Measurements from ENCODE around the gene RUSF1.

Gene RUSF1

DNA sequence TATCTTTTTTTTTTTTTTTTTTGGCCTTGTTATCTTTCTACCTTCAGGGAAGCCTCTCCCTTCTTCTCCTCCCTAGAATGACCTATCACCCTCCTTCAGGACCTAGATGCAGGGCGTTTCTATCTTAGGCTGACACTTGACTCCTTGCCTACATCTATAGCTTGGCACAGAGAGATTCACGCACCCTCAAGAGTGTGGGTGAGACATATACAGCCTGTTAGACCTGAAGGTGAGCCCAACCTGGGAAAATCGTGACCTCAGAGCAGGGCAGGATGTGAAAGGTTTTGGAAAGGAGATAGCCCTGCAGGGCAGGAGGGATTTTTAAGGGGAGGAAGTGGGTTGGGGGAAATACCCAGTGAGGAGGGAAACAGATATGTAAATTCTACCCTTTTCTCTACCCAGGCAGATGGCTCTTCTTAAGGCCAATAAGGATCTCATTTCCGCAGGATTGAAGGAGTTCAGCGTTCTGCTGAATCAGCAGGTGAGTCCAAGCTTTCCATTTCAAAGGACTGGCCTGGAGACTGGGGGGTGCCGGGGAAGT, 19.6 kb upstream of the RUSF1 start, which contains the start of gene AHSP:
Gene AHSP, plus strand, starts transcription at position 167 of the 541 bp plus-strand sequence. Its CDS starts 240 bp downstream, at position 407.
- TF ChIP-seq, protein P1, sequence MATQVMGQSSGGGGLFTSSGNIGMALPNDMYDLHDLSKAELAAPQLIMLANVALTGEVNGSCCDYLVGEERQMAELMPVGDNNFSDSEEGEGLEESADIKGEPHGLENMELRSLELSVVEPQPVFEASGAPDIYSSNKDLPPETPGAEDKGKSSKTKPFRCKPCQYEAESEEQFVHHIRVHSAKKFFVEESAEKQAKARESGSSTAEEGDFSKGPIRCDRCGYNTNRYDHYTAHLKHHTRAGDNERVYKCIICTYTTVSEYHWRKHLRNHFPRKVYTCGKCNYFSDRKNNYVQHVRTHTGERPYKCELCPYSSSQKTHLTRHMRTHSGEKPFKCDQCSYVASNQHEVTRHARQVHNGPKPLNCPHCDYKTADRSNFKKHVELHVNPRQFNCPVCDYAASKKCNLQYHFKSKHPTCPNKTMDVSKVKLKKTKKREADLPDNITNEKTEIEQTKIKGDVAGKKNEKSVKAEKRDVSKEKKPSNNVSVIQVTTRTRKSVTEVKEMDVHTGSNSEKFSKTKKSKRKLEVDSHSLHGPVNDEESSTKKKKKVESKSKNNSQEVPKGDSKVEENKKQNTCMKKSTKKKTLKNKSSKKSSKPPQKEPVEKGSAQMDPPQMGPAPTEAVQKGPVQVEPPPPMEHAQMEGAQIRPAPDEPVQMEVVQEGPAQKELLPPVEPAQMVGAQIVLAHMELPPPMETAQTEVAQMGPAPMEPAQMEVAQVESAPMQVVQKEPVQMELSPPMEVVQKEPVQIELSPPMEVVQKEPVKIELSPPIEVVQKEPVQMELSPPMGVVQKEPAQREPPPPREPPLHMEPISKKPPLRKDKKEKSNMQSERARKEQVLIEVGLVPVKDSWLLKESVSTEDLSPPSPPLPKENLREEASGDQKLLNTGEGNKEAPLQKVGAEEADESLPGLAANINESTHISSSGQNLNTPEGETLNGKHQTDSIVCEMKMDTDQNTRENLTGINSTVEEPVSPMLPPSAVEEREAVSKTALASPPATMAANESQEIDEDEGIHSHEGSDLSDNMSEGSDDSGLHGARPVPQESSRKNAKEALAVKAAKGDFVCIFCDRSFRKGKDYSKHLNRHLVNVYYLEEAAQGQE (IDR thresholded peaks at IDR 0.05; ENCODE audit: low read depth), result no peak
- TF ChIP-seq NFIC (IDR thresholded peaks at IDR 0.05) (no peak), EP300 (IDR thresholded peaks at IDR 0.05; ENCODE audit: borderline replicate concordance) (no peak), CEBPB (IDR thresholded peaks at IDR 0.05) (no peak), ZBTB7A (IDR thresholded peaks at IDR 0.05; ENCODE audit: low read depth) (no peak), TCF12 (IDR thresholded peaks at IDR 0.05; ENCODE audit: low read depth) (no peak)

DNA sequence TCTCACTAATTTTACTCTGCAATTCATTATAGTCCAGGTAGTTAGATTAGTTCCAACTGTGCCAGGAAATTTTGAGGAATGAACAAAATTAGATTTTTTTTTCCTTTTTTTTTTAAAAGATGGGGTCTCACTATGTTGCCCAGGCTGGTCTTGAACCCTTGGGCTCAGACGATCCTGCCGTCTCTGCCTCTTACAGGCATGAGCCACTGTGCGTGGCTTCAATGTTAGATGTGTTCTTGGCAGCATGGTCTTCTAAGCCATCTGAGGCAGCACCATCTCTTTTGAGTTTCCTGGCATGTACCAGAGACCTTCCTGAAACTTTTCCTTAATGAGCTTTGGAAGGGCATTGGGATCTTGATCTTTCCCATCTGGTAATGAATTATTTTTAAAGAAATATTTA, 16.9 kb upstream of the RUSF1 start:
- TF ChIP-seq EP300 (IDR thresholded peaks at IDR 0.05; ENCODE audit: borderline replicate concordance) (no peak), CEBPB (IDR thresholded peaks at IDR 0.05) (no peak), RAD21 (IDR thresholded peaks at IDR 0.05; ENCODE audit: low read depth) (no peak), NFIC (IDR thresholded peaks at IDR 0.05) (no peak), YY1 (IDR thresholded peaks at IDR 0.05; ENCODE audit: low read depth) (no peak), CREB1 (IDR thresholded peaks at IDR 0.05; ENCODE audit: low read depth) (no peak), EGR1 (IDR thresholded peaks at IDR 0.05) (no peak), TEAD4 (IDR thresholded peaks at IDR 0.05) (no peak), FOXM1 (IDR thresholded peaks at IDR 0.05; ENCODE audit: borderline replicate concordance, low read depth) (no peak), TAF1 (IDR thresholded peaks at IDR 0.05; ENCODE audit: low read depth) (no peak), TCF12 (IDR thresholded peaks at IDR 0.05; ENCODE audit: low read depth) (no peak), ZBTB7A (IDR thresholded peaks at IDR 0.05; ENCODE audit: low read depth) (no peak)
- TF ChIP-seq, protein P2, sequence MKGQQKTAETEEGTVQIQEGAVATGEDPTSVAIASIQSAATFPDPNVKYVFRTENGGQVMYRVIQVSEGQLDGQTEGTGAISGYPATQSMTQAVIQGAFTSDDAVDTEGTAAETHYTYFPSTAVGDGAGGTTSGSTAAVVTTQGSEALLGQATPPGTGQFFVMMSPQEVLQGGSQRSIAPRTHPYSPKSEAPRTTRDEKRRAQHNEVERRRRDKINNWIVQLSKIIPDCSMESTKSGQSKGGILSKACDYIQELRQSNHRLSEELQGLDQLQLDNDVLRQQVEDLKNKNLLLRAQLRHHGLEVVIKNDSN (IDR thresholded peaks at IDR 0.05), result no peak
- TF ChIP-seq, protein P1 (IDR thresholded peaks at IDR 0.05; ENCODE audit: low read depth), result no peak
- TF ChIP-seq, protein P3, sequence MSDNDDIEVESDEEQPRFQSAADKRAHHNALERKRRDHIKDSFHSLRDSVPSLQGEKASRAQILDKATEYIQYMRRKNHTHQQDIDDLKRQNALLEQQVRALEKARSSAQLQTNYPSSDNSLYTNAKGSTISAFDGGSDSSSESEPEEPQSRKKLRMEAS (IDR thresholded peaks at IDR 0.05), result no peak

DNA sequence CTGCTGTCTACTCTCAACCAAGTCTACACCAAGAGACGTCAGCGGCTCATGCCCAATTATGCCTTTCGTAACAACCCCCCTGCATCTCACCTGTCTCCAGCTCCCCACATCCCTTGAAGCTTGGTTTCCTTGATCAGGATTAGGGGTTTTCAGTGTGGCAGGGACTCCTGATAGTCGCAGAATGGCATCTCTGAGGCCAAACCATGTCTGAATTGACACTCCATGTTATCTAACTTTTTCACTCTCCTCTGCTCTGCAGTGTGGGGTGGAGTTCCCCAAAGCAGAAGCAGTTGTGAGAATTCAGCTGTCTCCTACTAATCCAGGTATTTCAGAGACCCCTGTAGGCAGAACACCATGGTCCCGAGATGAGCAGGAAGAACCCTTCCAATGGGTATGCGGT, 13.9 kb upstream of the RUSF1 start:
- TF ChIP-seq, protein P3 (IDR thresholded peaks at IDR 0.05), result no peak
- TF ChIP-seq CREB1 (IDR thresholded peaks at IDR 0.05; ENCODE audit: low read depth) (no peak), EGR1 (IDR thresholded peaks at IDR 0.05) (no peak), TCF12 (IDR thresholded peaks at IDR 0.05; ENCODE audit: low read depth) (no peak), TAF1 (IDR thresholded peaks at IDR 0.05; ENCODE audit: low read depth) (no peak), FOXM1 (IDR thresholded peaks at IDR 0.05; ENCODE audit: borderline replicate concordance, low read depth) (no peak), TEAD4 (IDR thresholded peaks at IDR 0.05) (no peak), CEBPB (IDR thresholded peaks at IDR 0.05) (no peak), YY1 (IDR thresholded peaks at IDR 0.05; ENCODE audit: low read depth) (no peak), ZBTB7A (IDR thresholded peaks at IDR 0.05; ENCODE audit: low read depth) (no peak), NFIC (IDR thresholded peaks at IDR 0.05) (no peak), EP300 (IDR thresholded peaks at IDR 0.05; ENCODE audit: borderline replicate concordance) (no peak), RAD21 (IDR thresholded peaks at IDR 0.05; ENCODE audit: low read depth) (no peak)
- TF ChIP-seq, protein P1 (IDR thresholded peaks at IDR 0.05; ENCODE audit: low read depth), result no peak
- TF ChIP-seq, protein P2 (IDR thresholded peaks at IDR 0.05), result no peak

DNA sequence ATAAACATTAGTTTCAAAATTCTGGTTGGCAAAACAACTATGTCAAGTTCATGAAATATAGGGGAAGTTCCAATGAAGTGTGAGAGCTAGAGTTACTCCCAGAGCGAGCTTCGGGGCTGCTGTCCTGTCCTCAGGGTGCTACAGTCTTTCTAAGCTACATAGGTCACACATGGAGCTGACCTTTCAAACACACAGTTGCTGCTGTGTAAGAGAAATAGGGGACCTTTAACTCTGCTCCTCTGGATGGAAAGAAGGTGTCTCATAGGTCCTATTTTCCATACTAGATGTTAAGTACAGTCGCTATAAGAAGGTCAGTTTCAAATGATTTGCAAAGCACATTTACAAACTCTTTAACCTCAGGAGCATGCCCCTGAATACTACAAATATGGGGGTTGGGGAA, 13.2 kb upstream of the RUSF1 start:
- no peak for TF ChIP-seq TEAD4 (IDR thresholded peaks at IDR 0.05)
- TF ChIP-seq TAF1 (IDR thresholded peaks at IDR 0.05; ENCODE audit: low read depth), result no peak
- TF ChIP-seq EGR1 (IDR thresholded peaks at IDR 0.05), result no peak

Data from Ishikawa (cell line).